HG03521 (cell line): ENCODE data around the gene SLC12A3.

Source experiments
- ATAC-seq: cut with Tn5 transposase; IDR thresholded peaks from one replicate; pipeline ENCODE4 v1.9.1; 2021; ENCODE audit warnings: mild to moderate bottlenecking, moderate library complexity; ENCODE audit not compliant: unreplicated experiment

SLC12A3 gene

DNA sequence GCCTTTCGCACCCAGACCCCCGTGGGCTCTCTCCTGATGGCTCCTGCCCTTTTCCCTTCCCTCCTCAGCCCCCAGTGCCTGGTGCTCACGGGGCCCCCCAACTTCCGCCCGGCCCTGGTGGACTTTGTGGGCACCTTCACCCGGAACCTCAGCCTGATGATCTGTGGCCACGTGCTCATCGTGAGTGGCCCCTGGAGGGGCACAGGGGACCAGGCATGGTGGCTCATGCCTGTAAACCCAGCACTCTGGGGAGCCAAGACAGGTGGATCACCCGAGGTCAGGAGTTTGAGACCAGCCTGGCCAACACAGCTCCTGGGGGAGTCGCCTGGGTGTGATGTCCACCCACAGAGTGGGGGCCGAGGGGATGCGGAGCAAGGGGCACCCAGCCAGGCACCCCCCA is 21.3 kb downstream of the SLC12A3 start:
- no peak for ATAC-seq

DNA sequence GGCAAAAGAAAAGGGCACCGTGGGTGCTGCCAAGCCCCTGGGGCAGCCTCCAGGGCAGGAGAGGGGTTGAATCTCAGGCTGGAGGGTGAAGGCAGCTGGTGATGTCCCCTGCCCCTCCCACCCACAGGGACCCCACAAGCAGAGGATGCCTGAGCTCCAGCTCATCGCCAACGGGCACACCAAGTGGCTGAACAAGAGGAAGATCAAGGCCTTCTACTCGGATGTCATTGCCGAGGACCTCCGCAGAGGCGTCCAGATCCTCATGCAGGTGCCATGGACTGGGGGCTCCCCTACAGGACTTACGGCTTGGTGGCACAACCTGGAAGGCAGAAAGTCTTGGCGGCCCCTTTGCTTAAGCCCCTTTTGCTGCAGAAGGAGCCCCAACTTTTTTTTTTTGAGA is 21.8 kb downstream of the SLC12A3 start:
- ATAC-seq: no peak

DNA sequence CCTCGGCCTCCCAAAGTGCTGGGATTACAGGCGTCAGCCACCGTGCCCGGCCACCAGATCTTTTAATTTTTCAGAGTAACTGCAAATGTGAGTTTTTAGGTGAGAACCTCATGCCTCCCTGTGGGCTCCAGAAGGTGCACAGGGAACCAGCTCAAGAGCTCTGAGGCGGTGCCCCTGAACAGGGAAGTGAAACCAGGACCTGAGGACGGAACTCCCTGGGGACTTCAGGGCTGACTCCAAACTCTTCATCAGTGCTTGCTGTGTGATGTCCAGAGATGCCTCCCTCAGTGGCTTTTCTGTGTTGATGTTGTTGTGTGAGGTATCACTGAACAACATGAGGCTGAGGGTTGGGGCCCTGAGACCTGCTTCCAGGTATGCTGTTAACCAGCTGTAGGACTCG is 23.8 kb downstream of the SLC12A3 start:
- ATAC-seq: no peak

DNA sequence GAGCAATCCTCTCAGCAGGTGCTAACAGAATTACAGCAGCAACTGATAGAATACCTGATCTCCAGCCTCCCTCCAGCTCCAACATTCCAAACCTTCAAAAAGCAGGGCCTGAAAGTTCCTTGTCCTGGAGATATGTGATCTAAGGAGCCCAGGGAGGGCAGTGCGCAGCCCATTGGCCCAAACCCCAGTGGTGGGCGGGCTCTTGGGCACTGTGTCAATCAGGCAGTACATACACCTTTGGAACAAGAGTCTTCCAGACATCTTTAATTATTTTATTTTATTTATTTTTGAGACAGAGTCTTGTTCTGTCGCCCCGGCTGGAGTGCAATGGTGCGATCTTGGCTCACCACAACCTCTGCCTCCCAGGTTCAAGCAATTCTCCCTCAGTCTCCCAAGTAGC is 24.2 kb downstream of the SLC12A3 start:
- no peak for ATAC-seq

DNA sequence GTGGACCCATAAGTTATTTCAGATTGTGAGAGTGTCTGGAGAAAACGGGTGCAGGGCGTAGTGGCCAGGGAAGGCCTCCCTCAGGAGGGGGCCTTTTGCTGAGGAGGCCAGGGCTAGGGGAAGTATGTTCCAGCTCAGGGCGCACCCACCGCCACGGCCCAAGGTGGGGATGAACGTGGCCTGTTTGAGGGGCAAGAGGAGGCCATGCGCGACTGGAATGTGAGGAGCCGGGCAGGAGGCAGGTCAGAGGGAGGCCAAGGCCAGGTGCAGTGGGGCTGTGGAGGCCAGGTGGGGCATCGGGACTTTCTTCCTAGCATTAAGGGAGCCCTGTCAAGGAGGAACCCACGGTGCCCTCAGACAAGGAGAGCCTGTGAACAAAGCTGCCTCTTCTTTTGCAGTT is 26.7 kb downstream of the SLC12A3 start:
- no peak for ATAC-seq

DNA sequence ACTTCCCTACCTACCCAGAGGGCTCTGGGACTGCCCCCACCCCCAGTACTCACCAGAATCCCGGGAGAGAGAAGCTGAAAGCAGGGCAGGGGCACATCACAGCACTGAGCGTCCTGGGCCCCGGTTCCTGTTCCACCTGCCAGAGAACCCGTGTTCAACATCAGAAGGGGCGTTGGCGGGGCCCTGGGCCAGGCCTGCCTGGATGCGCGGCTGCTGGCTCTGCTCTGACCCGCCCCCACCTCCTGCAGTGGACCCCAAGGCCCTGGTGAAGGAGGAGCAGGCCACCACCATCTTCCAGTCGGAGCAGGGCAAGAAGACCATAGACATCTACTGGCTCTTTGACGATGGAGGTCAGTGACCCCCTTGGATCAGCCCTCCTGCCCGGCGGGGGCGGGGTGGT is 27.7 kb downstream of the SLC12A3 start:
- ATAC-seq: no peak

DNA sequence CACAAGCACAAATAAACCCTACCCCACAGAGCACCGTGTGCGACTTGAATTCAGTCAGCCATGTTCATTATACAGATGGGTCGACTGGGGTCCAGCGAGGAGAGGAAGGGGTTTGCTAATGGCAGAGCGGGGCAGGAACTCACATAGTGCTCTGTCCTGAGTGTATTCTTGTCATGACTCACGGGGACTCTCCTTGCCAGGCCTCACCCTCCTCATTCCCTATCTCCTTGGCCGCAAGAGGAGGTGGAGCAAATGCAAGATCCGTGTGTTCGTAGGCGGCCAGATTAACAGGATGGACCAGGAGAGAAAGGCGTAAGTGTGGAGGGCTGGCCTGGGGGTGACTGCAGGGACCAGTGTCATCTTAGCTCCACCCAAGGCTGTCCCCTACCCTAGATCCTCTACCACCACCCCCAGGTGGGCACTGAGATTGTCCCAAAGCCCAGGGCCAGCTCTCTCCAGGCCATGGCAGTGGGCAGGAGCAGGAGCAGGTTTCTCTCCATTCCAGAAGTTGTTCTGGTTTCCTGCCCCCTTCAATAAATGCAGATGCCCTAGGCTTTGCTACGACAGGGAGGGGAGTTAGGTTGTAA is 29.4 kb downstream of the SLC12A3 start:
- ATAC-seq: no peak

DNA sequence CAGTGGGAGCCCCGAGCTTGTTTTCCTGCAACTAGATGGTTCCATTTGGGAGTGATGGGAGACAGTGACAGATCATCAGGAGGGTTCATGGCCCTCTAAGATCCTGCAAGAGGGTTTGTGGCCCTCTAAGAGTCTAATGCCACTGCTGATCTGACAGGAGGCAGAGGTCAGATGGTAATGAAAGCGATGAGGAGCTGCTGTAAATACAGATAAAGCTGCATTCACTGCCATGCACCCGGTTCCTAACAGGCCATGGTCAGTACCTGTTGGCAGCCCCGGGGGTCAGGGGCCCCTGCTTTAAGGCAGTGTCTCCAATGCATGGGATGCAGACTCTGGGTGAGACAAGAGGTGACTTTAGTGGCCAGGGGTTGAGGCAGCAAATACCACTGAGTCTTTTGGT is 30.8 kb downstream of the SLC12A3 start:
- ATAC-seq: no peak

DNA sequence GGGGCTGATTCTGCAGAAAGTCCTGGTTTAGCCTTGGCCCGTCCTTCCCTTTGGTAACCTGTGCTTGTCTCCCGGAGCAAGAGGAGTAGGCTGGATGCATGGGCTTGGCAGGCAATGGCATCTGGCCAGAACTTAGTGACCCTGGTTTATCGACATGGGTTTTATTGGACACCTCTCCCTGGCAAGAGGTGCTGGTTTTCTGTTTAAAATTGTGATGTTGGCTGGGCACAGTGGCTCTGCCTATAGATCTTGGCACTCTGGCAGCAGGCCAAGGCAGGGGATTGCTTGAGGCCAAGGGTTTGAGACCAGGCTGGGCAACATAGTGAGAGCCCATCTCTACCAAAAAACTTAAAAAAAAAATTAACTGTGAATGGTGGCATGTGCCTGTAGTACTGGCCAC is 31.2 kb downstream of the SLC12A3 start:
- no peak for ATAC-seq

DNA sequence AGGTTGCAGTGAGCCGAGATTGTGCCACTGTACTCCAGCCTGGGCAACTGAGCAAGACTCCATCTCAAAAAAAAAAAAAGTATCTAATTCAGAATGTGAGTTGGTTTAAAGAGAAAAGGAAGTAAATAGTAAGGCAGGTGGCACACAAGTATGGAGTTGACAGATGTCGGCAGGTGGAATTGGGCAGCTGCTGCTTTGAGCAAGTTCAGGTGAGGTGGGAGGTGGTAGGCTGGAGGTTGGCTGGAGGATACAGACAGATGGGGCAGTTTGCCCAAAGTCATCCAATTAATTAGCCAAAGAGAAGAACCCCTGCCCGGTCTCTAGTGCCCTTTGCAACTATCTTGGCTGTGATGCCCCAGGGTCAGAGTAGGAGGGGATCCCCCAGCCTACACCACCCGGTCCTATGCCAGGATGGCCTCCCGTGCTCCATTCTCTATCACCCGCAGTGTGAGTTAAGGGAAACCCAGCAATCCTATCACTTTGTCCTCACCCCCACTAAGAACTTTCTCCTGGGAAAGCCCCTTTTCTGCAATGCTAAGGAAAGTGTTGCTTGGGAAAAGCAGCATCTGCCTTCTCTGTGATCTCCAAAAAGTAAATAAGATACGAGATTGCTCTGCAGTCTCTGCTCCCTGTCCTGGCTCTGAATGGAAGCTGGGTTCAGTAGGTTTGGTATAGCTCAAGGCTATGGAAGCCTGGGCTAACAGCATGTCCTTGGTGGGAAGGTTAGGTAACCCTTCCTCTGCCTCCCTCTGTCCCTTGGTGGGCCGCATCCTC is 32.2 kb downstream of the SLC12A3 start:
- no peak for ATAC-seq

DNA sequence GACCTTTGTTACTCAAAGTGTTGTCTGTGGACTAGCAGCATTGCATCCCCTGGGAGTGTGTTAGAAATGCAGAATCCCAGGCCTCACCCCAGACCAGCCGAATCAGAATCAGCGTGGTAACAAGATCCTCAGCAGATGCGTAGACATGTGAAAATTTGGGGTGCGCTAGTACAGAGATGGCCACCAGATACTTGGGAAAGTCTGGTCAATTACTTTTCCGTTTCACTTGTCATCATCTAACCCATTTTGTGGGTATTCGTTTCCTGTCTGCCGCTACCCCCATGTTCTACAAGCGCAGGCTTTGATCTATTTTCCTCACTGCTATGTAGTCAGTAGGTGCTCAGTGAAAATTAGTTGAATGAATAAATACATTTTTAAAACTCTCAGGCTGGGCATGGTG is 33.8 kb downstream of the SLC12A3 start:
- no peak for ATAC-seq

DNA sequence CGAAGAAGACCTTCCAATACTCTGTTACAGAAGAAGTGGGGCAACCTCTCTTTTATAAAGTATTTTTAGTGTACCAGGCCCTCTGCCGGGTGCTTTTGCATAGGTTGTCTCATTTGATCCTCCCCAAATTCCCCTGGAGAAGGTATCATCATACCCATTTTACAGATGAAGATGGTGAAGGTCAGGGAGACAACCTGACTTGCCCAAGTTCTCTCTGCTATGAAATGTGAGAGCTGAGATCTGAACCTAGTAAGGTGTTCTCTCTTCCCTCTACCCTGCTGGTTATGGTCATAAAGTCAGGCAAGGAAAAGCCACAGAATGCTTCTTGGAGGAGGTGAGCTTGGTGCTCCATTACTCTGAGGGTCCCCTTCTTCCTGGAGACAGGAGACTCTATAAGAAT is 38.9 kb downstream of the SLC12A3 start:
- ATAC-seq: no peak

DNA sequence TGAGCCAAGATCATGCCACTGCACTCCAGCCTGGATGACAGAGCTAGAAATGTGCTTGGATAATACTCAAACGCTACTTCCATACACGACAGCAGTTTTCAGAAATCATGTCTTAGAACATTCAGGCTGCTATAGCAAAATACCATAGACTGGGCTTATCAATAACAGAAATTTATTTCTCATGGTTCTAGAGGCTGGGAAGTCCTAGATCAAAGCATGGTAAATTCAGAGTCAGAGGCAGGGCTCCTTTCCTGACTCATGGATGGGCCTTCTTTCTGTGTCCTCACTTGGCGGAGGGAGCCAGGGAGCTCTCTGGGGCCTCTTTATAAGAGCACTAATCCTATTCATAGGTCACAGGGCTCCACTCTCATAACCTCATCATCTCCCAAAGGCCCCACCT is 42.4 kb downstream of the SLC12A3 start:
- ATAC-seq: no peak

DNA sequence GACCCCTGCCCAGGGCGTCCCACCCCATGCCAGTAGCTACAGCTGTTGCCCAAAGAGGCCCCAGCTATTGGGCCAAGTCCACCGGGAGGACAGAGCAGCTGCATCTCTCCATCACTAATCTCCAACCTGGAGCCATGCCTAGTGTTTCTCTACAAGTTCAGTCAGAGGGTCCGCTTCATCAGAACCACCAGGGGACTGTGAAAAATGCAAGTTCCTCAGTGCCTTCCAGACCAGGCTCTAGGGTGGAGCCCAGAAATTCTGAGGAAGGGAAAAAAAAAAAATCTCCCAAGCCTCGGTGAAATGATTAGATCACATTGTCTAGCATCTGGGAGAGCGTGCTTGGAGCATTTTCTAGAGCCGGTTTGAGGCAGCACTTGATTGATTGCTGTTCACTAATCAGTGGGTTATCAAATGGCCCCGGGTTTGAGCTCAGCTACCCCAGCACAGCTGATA is 44.5 kb downstream of the SLC12A3 start:
- ATAC-seq: no peak

DNA sequence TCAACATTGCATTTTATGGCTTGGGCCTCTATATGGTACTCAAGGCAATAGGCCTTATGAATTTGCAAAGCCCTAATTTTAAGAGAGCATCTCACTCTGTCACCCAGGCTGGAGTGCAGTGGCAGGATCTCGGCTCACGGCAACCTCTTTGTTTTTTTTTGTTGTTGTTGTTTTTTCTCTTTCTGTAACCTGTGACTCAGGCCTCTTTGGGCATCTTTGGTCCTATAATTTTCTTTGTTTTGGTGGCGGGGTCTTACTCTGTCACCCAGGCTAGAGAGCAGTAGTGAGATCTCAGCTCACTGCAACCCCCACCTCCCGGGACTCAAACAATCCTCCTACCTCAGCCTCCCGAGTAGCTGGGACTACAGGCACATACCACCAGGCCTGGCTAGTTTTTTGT is 45.1 kb downstream of the SLC12A3 start:
- no peak for ATAC-seq

DNA sequence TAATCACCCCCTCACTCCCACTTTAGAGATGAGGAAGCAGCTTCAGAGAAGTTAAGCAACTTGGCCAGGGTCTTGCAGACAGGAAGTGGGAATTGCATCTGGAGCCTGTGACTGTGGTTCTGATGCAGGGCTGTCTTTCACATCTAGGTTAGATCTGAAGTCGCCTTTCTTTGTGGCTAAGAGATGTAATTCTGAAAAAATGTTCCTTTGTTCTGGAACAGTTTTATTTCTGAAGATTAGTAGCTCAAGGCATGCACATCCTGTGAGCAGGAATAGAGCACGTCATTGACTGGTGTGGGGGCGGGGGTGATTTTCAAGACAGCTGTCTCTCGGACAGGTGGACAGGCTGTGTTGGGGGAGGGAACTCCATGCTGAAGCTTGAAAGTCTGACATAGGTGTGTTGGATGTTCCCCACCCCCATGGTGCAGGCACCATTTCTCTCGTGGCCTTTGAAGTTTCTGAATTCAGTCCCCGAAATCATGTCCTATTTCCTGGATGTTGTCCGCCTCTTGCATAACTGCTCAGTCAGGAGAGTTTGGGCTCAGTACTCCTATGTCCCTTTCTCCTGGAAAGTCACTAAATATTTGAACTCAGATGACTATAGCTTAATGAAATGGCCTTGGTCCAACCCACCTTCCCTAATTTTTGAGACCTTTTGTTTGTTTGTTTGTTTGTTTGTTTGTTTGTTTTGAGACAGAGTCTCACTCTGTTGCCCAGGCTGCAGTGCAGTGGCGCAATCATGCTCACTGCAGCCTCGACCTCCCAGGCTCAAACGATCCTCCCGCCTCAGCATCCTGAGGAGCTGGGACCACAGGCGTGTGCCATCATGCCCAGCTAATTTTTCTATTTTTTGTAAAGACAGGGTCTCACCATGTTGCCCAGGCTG is 45.9 kb downstream of the SLC12A3 start:
- ATAC-seq: no peak

DNA sequence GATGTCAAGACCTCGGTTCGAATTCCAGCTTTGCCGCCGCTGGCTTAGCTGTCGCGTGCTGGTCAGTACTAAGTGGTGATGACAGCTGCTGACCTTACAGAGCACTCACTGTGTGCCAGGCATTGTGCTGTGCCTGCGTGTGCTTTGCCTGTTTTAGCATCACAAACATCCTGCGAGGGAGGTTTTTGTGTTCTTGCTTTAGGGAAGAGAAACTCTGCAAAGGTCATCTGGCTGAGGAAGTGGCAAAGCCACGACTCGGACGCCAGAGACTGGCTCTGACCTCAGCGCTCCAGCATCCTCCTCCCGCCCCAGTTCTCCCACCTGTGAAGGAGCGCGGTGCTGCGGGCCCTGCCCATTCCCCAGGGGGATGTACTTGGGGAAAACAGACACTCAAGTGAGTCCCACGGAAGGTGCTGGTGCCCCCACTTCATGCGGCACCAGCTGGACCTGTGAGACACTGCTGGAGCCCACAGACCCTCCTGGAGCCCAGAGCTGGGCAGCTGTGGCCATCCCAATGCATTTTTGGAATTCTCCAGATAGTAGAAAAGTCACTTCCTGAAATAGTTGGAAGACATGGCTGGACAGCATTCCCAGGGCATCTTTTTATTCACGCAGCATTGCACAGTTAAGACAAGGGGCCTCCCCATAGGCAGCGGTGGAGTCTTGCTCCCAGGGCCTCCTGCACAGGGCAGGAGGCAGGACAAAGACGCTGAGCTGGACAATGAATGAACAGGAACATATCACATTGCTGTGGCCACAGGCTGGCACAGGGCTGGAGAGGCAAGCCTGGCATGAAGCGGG is 47.0 kb downstream of the SLC12A3 start:
- ATAC-seq: peak; percentile 69

DNA sequence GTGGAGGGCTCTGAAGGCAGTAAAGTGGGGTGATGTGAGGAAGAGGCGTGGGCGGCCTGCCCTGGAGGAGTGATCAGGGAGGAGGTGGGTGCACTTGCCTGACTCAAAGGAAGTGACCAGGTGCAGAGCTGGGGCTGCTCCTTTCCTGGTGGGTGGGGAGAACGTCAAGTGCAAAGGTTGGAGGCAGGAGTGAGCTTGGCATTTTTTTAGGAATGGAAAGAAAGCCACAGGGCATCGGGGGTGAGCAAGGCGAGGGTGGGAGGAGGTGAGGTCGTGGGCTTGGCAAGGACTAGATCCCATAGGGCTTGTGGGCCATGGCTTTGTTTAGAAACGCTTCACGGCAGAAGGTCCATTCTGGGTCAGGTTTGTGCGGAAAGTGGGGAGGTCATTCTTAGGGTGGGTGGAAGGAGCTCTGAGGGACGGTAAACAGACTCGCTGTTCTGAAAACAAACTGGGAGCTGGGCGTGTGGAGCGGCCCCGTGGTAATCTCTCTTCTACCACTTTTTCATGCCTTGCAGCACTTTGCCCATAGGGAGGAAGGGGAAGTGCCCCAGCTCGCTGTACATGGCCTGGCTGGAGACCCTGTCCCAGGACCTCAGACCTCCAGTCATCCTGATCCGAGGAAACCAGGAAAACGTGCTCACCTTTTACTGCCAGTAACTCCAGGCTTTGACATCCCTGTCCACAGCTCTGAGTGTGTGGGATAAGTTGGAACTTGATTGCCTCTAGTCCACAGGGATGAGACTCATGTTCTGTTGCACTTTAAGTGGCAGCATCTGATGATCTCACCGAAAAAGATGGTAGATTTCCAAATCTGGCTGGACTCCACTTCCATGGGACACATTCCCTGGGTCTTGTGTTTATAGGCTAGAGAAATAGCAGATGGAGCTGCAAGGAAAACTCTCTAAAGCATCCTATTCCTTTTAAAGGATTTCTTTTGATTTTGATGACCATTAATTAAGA is 48.0 kb downstream of the SLC12A3 start:
- ATAC-seq: no peak

DNA sequence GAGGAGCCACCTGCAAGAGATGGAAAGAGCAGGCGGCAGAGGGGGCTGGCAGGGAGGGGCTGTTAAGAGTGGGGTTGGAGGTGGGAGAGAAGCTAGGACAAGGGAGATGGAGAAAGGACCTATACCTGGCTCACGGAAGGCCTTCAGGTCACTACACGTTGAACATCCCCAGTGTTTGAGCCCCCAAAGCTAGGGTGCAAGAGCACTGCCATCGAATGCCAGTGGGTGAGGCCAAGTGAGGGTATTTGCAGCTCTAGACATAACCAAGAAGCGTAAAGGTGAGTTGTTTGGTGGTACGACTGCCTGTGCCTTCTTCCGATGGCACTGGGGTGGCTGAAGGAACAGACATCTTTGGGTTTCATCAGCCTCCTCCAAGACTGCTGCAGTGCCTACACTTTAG is 49.9 kb downstream of the SLC12A3 start:
- no peak for ATAC-seq
